IMR-90 (cell line): ENCODE results near the gene AARSD1. TPM values are rescaled to one million over a fixed set of nuclear protein-coding genes. Genes with fewer than 3 reads are reported as not detected.

Source experiments
- ATAC-seq: fragments of 200-7000 bp; cut with Tn5 transposase; 2 replicates; pipeline ENCODE4 v1.9.1; 2020; ENCODE audit warnings: low read depth, mild to moderate bottlenecking, moderate library complexity
- BruUV-seq: library from RNA; stranded (reverse); fragments of 400-500 nt; replicated peaks from 2 replicates; lab custom pipeline; 2021; lab: Mats Ljungman, UMichigan
- CTCF ChIA-PET: fragments of 300-600 bp; formaldehyde crosslinking; extraction: SDS; loops from one replicate; lab custom pipeline; 2021; ENCODE audit warnings: antibody characterized with exemption; lab: Yijun Ruan, JAX
- POLR2A ChIA-PET: fragments of 300-600 bp; sonication (Branson Sonifier 250); formaldehyde crosslinking; loops from one replicate; lab custom pipeline; 2022; ENCODE audit warnings: antibody characterized with exemption; ENCODE audit not compliant: unreplicated experiment; lab: Charles Lee
- DNase-seq: peaks from one replicate; pipeline ENCODE4 v3.0.0; 2013
- H2AFZ ChIP-seq: replicated peaks from 2 replicates; pipeline ENCODE3; 2013; ENCODE audit warnings: low read length, mild to moderate bottlenecking; ENCODE audit not compliant: poor library complexity
- H2AK5ac ChIP-seq: 2 replicates; pipeline ENCODE4 v1.6.1; 2013; ENCODE audit warnings: low read depth, low read length, inconsistent platforms
- H2AK9ac ChIP-seq: replicated peaks from 2 replicates; pipeline ENCODE3; 2013; ENCODE audit warnings: mild to moderate bottlenecking, low read depth, low read length, moderate library complexity; ENCODE audit not compliant: poor library complexity
- H2BK120ac ChIP-seq: 2 replicates; pipeline ENCODE4 v1.6.1; 2013; ENCODE audit warnings: low read depth, low read length, inconsistent platforms
- H2BK15ac ChIP-seq: 3 replicates; pipeline ENCODE4 v1.6.1; 2013; ENCODE audit warnings: low read depth, low read length, inconsistent platforms
- H2BK20ac ChIP-seq: 2 replicates; pipeline ENCODE4 v1.6.1; 2013; ENCODE audit warnings: low read depth, mild to moderate bottlenecking, inconsistent platforms, low read length, moderate library complexity
- H2BK5ac ChIP-seq: 2 replicates; pipeline ENCODE4 v1.6.1; 2013; ENCODE audit warnings: mild to moderate bottlenecking, low read depth, low read length, inconsistent platforms; ENCODE audit not compliant: poor library complexity, severe bottlenecking
- H3K14ac ChIP-seq: replicated peaks from 2 replicates; pipeline ENCODE4 v1.6.1; 2013; ENCODE audit warnings: low read depth, low read length, inconsistent platforms
- H3K18ac ChIP-seq: 2 replicates; pipeline ENCODE4 v1.6.1; 2013; ENCODE audit warnings: low read depth, low read length, control low read depth
- H3K23ac ChIP-seq: 2 replicates; pipeline ENCODE4 v1.6.1; 2013; ENCODE audit warnings: low read depth, low read length, inconsistent platforms
- H3K27ac ChIP-seq: 2 replicates; pipeline ENCODE4 v1.5.1; 2013; ENCODE audit warnings: mild to moderate bottlenecking, control low read depth, low read length; ENCODE audit not compliant: insufficient read depth
- H3K27me3 ChIP-seq: 2 replicates; pipeline ENCODE4 v1.6.1; 2013; ENCODE audit warnings: low read length; ENCODE audit not compliant: control insufficient read depth, insufficient read depth
- H3K36me3 ChIP-seq: 2 replicates; pipeline ENCODE4 v1.6.1; 2013; ENCODE audit warnings: low read length, mixed read lengths; ENCODE audit not compliant: control insufficient read depth, insufficient read depth
- H3K4ac ChIP-seq: 2 replicates; pipeline ENCODE4 v1.6.1; 2013; ENCODE audit warnings: low read depth, low read length, inconsistent platforms
- H3K4me1 ChIP-seq: 2 replicates; pipeline ENCODE4 v1.6.1; 2013; ENCODE audit warnings: low read length, mixed read lengths; ENCODE audit not compliant: control insufficient read depth, insufficient read depth
- H3K4me2 ChIP-seq: 2 replicates; pipeline ENCODE4 v1.6.1; 2013; ENCODE audit warnings: low read depth, mild to moderate bottlenecking, control low read depth, low read length, moderate library complexity
- H3K4me3 ChIP-seq: 2 replicates; pipeline ENCODE4 v1.5.1; 2013; ENCODE audit warnings: low read depth, mild to moderate bottlenecking, control low read depth, low read length, moderate library complexity; ENCODE audit not compliant: insufficient read depth
- H3K56ac ChIP-seq: 2 replicates; pipeline ENCODE4 v1.6.1; 2013; ENCODE audit warnings: low read length, inconsistent platforms; ENCODE audit not compliant: insufficient read depth; ENCODE audit errors: extremely low read depth
- H3K79me1 ChIP-seq, 2 experiments: 2 replicates each; pipeline ENCODE4 v1.6.1; 2013; ENCODE audit warnings: low read length in 2 of 2, inconsistent platforms in 1 of 2, low read depth in 1 of 2
- H3K9ac ChIP-seq: 2 replicates; pipeline ENCODE4 v1.6.1; 2013; ENCODE audit warnings: low read depth, low read length, control low read depth
- H3K9me1 ChIP-seq: 2 replicates; pipeline ENCODE4 v1.6.1; 2013; ENCODE audit warnings: low read length, inconsistent platforms; ENCODE audit not compliant: insufficient read depth
- H3K9me3 ChIP-seq: 2 replicates; pipeline ENCODE4 v1.6.1; 2013; ENCODE audit warnings: low read length; ENCODE audit not compliant: control insufficient read depth, insufficient read depth
- H4K20me1 ChIP-seq: 2 replicates; pipeline ENCODE4 v1.6.1; 2013; ENCODE audit warnings: low read length, inconsistent platforms; ENCODE audit not compliant: insufficient read depth
- H4K5ac ChIP-seq: 2 replicates; pipeline ENCODE4 v1.6.1; 2013; ENCODE audit warnings: mild to moderate bottlenecking, low read depth, low read length, control low read depth
- H4K8ac ChIP-seq, 2 experiments: 2 replicates each; pipeline ENCODE4 v1.6.1; 2013; ENCODE audit warnings: low read depth in 2 of 2, low read length in 2 of 2, control low read depth in 1 of 2, inconsistent platforms in 1 of 2
- H4K91ac ChIP-seq: 2 replicates; pipeline ENCODE4 v1.6.1; 2013; ENCODE audit warnings: low read depth, low read length, inconsistent platforms; ENCODE audit not compliant: insufficient read depth
- BHLHE40 ChIP-seq: fragments of 150-350 bp; IDR thresholded peaks from 2 replicates; pipeline ENCODE4 v1.6.1; 2016; ENCODE audit warnings: mild to moderate bottlenecking, low read depth, low read length
- CEBPB ChIP-seq: IDR thresholded peaks from 2 replicates; pipeline ENCODE4 v1.6.1; 2012; ENCODE audit warnings: low read depth, low read length, improper control_type of control experiment
- FOS ChIP-seq: fragments of 150-350 bp; IDR thresholded peaks from 2 replicates; pipeline ENCODE4 v1.6.1; 2016; ENCODE audit warnings: low read depth, low read length
- NFE2L2 ChIP-seq: fragments of 150-350 bp; IDR thresholded peaks from 2 replicates; pipeline ENCODE4 v1.6.1; 2016; ENCODE audit warnings: low read depth, mild to moderate bottlenecking, low read length
- POLR2A ChIP-seq: IDR thresholded peaks from 2 replicates; pipeline ENCODE4 v1.6.1; 2012; ENCODE audit warnings: mild to moderate bottlenecking, low read depth, low read length
- RFX5 ChIP-seq: IDR thresholded peaks from 2 replicates; pipeline ENCODE4 v1.8.0; 2012; ENCODE audit warnings: low read depth, mild to moderate bottlenecking, low read length, moderate library complexity
- USF2 ChIP-seq: fragments of 150-350 bp; IDR thresholded peaks from 2 replicates; pipeline ENCODE4 v1.6.1; 2017; ENCODE audit warnings: mild to moderate bottlenecking, antibody characterized with exemption, low read length, low read depth
- WGBS, 2 experiments: methylation state at CpG; one replicate each; pipeline versions ENCODE4 v1.1.5 to v1.1.7; 2013; ENCODE audit warnings: missing lambda C conversion rate in 2 of 2; ENCODE audit not compliant: insufficient read length in 1 of 2; ENCODE audit errors: extremely low coverage in 2 of 2; 5-methylcytosine and 5-hydroxymethylcytosine counted together
- dilution Hi-C: fragments of 300-500 bp; cut with HindIII; formaldehyde crosslinking; loops from one replicate; pipeline ENCODE4 v1.14.3; 2018; ENCODE audit warnings: low sequenced_read_pairs; ENCODE audit not compliant: unreplicated experiment
- in situ Hi-C: fragments of 300-500 bp; cut with MboI; formaldehyde crosslinking; loops from 3 replicates; pipeline ENCODE4 v1.14.3; 2019; ENCODE audit warnings: low sequenced_read_pairs, inconsistent platforms, mixed read lengths
- intact Hi-C: fragments of 100-400 bp; cut with micrococcal nuclease; formaldehyde crosslinking; loops from 2 replicates; pipeline ENCODE4 v1.10.0; 2022
- polyA plus RNA-seq, 3 experiments: library from polyadenylated mRNA; depleted of rRNA; stranded (reverse); fragments of >200 nt; gene quantifications; 2 replicates each; pipeline ENCODE4 v1.2.3, GENCODE V29; 2012; ENCODE audit warnings: low replicate concordance in 1 of 3
- total RNA-seq: library from RNA; depleted of rRNA; stranded (reverse); fragments of >200 nt; gene quantifications from 2 replicates; pipeline ENCODE4 v1.2.3, GENCODE V29; 2012

AARSD1 gene
- total and polyA plus RNA-seq, 2 of the 4 experiments (the other 2 are of a cell fraction): 55.0 to 58.9 TPM

- ChIA-PET POLR2A (interaction anchor here (1.5 kb wide), 1 partner anchor 8 kb away, joined by 5 read pairs; the partner anchor contains the start of gene RPL27), CTCF (no interaction called here)
- H2BK120ac ChIP-seq: peak overlapping the region; percentile 64
- no TSS peak for BruUV-seq
- no peak overlapping the region for H4K5ac ChIP-seq
- H2AFZ ChIP-seq: peak overlapping the region; percentile 4
- no peak overlapping the region for H2BK20ac ChIP-seq
- H3K4me3 ChIP-seq: no peak overlapping the region
- peak overlapping the region; percentile 74; the same call in 1 of the 3 replicates for H2BK15ac ChIP-seq
- H3K18ac ChIP-seq: no peak overlapping the region
- H3K9me1 ChIP-seq: peaks cover 14% of the 10 kb centered on the region
- H3K9me3 ChIP-seq: no peaks in the 10 kb centered on the region
- H3K9ac ChIP-seq: no peak overlapping the region
- no peaks in the 10 kb centered on the region for H3K27me3 ChIP-seq
- H3K4me2 ChIP-seq: no peak overlapping the region
- no peak overlapping the region for H2AK9ac ChIP-seq
- intact Hi-C loops (loop anchor here (10.0 kb wide), 1 partner anchor 325 kb away; no protein-coding TSS in a partner anchor), in situ Hi-C loops (loop anchor here (25.0 kb wide), 1 partner anchor 372 kb away; no protein-coding TSS in a partner anchor), dilution Hi-C loops (no loop called here)
- peaks cover 42% of the 10 kb centered on the region for H3K36me3 ChIP-seq
- H3K27ac ChIP-seq: peak overlapping the region; percentile 26; the same call in 1 of the 2 replicates
- no peak for TF ChIP-seq BHLHE40
- no peak for TF ChIP-seq POLR2A
- no peak for TF ChIP-seq USF2
- TF ChIP-seq CEBPB: no peak
- no peak for TF ChIP-seq RFX5
- TF ChIP-seq FOS: no peak
- TF ChIP-seq NFE2L2: 0 out of 2 replicates have a peak, but pooled peaks have one; percentile 30
- no peaks in the 10 kb centered on the region for H4K20me1 ChIP-seq
- peak overlapping the region in 1 of 2 experiments; percentile 41; a peak in 1 of 4 replicates for H4K8ac ChIP-seq
- peak overlapping the region; percentile 70; the same call in 1 of the 2 replicates for H3K4ac ChIP-seq
- H2AK5ac ChIP-seq: peak overlapping the region; percentile 63; the same call in 1 of the 2 replicates
- no peak overlapping the region for H3K56ac ChIP-seq
- H2BK5ac ChIP-seq: peak overlapping the region; percentile 68
- ATAC-seq: peak; percentile 58
- WGBS, 2 experiments: no CpG with 5 or more reads among the region's 6 CpGs
- H3K79me1 ChIP-seq: peaks cover 6 to 40% of the 10 kb centered on the region in 2 experiments; a peak in 3 of 4 replicates
- H4K91ac ChIP-seq: no peak overlapping the region; the same call in 1 of the 2 replicates
- DNase-seq: peak; percentile 26
- peak overlapping the region; percentile 89 for H3K14ac ChIP-seq
- no peaks in the 10 kb centered on the region; the same call in 1 of the 2 replicates for H3K4me1 ChIP-seq
- H3K23ac ChIP-seq: no peak overlapping the region
Measured at GRCh38 chr17:42989726-42990652, 25.7 kb upstream of the AARSD1 start.
